ENCODE data around the gene CS. TPM values are rescaled to one million over a fixed set of nuclear protein-coding genes. Genes with fewer than 3 reads are reported as not detected.

The CS gene
- total RNA-seq, 2 donors from 2014 or later, result 134 to 167 TPM

GRCh38 chr12:56261503-56262232 is 38.5 kb downstream of the CS start:
- Histone ChIP-seq H3K36me3 (ENCODE audit: control insufficient read depth, insufficient read depth, low read length) (peaks cover 1% of the 10 kb centered on the region), H3K9ac (ENCODE audit: extremely low read depth, low read length, poor library complexity, severe bottlenecking) (no peak overlapping the region), H3K4me3 (ENCODE audit: low read length) (no peak overlapping the region), H3K4me1 (ENCODE audit: control insufficient read depth, insufficient read depth, low read length) (no peaks in the 10 kb centered on the region), H3K9me3 (ENCODE audit: control insufficient read depth, low read length) (no peaks in the 10 kb centered on the region), H3K27me3 (ENCODE audit: control insufficient read depth, insufficient read depth, low read length, poor library complexity, severe bottlenecking) (no peaks in the 10 kb centered on the region), H3K27ac (ENCODE audit: low read depth, low read length) (no peak overlapping the region)
- H3K9me3 Mint-ChIP-seq, result no peaks in the 10 kb centered on the region
- no peak overlapping the region for H3K27ac Mint-ChIP-seq
- no peaks in the 10 kb centered on the region for H3K36me3 Mint-ChIP-seq (ENCODE audit: low read depth)
- no peak for DNase-seq
- WGBS, 2 experiments (ENCODE audit: insufficient coverage in 1 of 2, insufficient read length in 1 of 2), result 87 to 96% methylated on average over 3 to 5 of the region's 5 CpGs
- H3K27me3 Mint-ChIP-seq (ENCODE audit: insufficient read depth), result no peaks in the 10 kb centered on the region
- peaks cover 16% of the 10 kb centered on the region for H3K4me1 Mint-ChIP-seq
- H3K4me3 Mint-ChIP-seq, result no peak overlapping the region
- TF ChIP-seq, protein P1, sequence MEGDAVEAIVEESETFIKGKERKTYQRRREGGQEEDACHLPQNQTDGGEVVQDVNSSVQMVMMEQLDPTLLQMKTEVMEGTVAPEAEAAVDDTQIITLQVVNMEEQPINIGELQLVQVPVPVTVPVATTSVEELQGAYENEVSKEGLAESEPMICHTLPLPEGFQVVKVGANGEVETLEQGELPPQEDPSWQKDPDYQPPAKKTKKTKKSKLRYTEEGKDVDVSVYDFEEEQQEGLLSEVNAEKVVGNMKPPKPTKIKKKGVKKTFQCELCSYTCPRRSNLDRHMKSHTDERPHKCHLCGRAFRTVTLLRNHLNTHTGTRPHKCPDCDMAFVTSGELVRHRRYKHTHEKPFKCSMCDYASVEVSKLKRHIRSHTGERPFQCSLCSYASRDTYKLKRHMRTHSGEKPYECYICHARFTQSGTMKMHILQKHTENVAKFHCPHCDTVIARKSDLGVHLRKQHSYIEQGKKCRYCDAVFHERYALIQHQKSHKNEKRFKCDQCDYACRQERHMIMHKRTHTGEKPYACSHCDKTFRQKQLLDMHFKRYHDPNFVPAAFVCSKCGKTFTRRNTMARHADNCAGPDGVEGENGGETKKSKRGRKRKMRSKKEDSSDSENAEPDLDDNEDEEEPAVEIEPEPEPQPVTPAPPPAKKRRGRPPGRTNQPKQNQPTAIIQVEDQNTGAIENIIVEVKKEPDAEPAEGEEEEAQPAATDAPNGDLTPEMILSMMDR (conservative IDR thresholded peaks at IDR 0.05), result no peak

GRCh38 chr12:56260921-56261320 is 39.2 kb downstream of the CS start:
- H3K9me3 ChIP-seq (ENCODE audit: control insufficient read depth, low read length), result no peaks in the 10 kb centered on the region
- Mint-ChIP-seq H3K27me3 (ENCODE audit: insufficient read depth) (no peaks in the 10 kb centered on the region), H3K4me1 (peaks cover 19% of the 10 kb centered on the region), H3K27ac (no peak overlapping the region), H3K36me3 (ENCODE audit: low read depth) (peaks cover 6% of the 10 kb centered on the region), H3K9me3 (no peaks in the 10 kb centered on the region), H3K4me3 (no peak overlapping the region)
- H3K27ac ChIP-seq (ENCODE audit: low read depth, low read length), result no peak overlapping the region
- no peak for DNase-seq
- H3K4me3 ChIP-seq (ENCODE audit: low read length), result no peak overlapping the region
- WGBS, 2 experiments (ENCODE audit: insufficient coverage in 1 of 2, insufficient read length in 1 of 2), result 90 to 97% methylated on average over 3 of the region's 3 CpGs
- H3K9ac ChIP-seq (ENCODE audit: extremely low read depth, low read length, poor library complexity, severe bottlenecking), result no peak overlapping the region
- no peaks in the 10 kb centered on the region for H3K4me1 ChIP-seq (ENCODE audit: control insufficient read depth, insufficient read depth, low read length)
- H3K27me3 ChIP-seq (ENCODE audit: control insufficient read depth, insufficient read depth, low read length, poor library complexity, severe bottlenecking), result no peaks in the 10 kb centered on the region
- H3K36me3 ChIP-seq (ENCODE audit: control insufficient read depth, insufficient read depth, low read length), result peaks cover 8% of the 10 kb centered on the region
- TF ChIP-seq, protein P1 (conservative IDR thresholded peaks at IDR 0.05), result no peak

GRCh38 chr12:56260380-56260779 is 39.8 kb downstream of the CS start:
- peaks cover 10% of the 10 kb centered on the region for H3K36me3 Mint-ChIP-seq (ENCODE audit: low read depth)
- H3K27me3 ChIP-seq (ENCODE audit: control insufficient read depth, insufficient read depth, low read length, poor library complexity, severe bottlenecking), result no peaks in the 10 kb centered on the region
- no peak overlapping the region for H3K27ac Mint-ChIP-seq

More at GRCh38 chr12:56260380-56260779, 39.8 kb downstream of the CS start:
- Mint-ChIP-seq H3K9me3 (no peaks in the 10 kb centered on the region), H3K4me1 (peaks cover 19% of the 10 kb centered on the region), H3K27me3 (ENCODE audit: insufficient read depth) (no peaks in the 10 kb centered on the region), H3K4me3 (no peak overlapping the region)
- Histone ChIP-seq H3K9ac (ENCODE audit: extremely low read depth, low read length, poor library complexity, severe bottlenecking) (no peak overlapping the region), H3K36me3 (ENCODE audit: control insufficient read depth, insufficient read depth, low read length) (peaks cover 13% of the 10 kb centered on the region), H3K9me3 (ENCODE audit: control insufficient read depth, low read length) (no peaks in the 10 kb centered on the region), H3K27ac (ENCODE audit: low read depth, low read length) (no peak overlapping the region), H3K4me1 (ENCODE audit: control insufficient read depth, insufficient read depth, low read length) (no peaks in the 10 kb centered on the region), H3K4me3 (ENCODE audit: low read length) (no peak overlapping the region)
- WGBS, 2 experiments (ENCODE audit: insufficient coverage in 1 of 2, insufficient read length in 1 of 2), result 93 to 94% methylated on average over 6 to 8 of the region's 8 CpGs
- TF ChIP-seq, protein P1 (conservative IDR thresholded peaks at IDR 0.05), result no peak
- no peak for DNase-seq
